OCI-LY3 (cell line): Measurements from ENCODE around the gene FRMPD3.
"Not testable (repeated sequence)": the region's sequence is repeated elsewhere in the genome, so short reads cannot be mapped to it uniquely, and the experiment has no call there.

Source experiments
- H2AFZ ChIP-seq: fragments of 200-600, 300-600 bp; shearing (Covaris generic); 2 replicates; pipeline ENCODE4 v1.6.0; 2014; ENCODE audit warnings: antibody characterized with exemption, low read depth, low read length
- H3K27ac ChIP-seq: fragments of 200-600, 300-600 bp; sonication (generic); 2 replicates; pipeline ENCODE4 v1.5.1; 2014; ENCODE audit warnings: mild to moderate bottlenecking, low read length, moderate library complexity, mixed read lengths
- H3K27me3 ChIP-seq: fragments of 200-600, 300-600 bp; sonication (generic); 2 replicates; pipeline ENCODE4 v1.6.1; 2014; ENCODE audit warnings: low read depth, low read length, mixed read lengths
- H3K36me3 ChIP-seq: fragments of 200-600, 300-600 bp; sonication (generic); replicated peaks from 2 replicates; pipeline ENCODE3; 2014; ENCODE audit warnings: low read depth, low read length, mixed read lengths
- H3K4me1 ChIP-seq: fragments of 300-600, 200-600 bp; sonication (generic); 2 replicates; pipeline ENCODE4 v1.6.1; 2014; ENCODE audit warnings: low read length, mixed read lengths
- H3K4me2 ChIP-seq: fragments of 200-600, 300-600 bp; sonication (generic); 2 replicates; pipeline ENCODE4 v1.6.1; 2014; ENCODE audit warnings: low read length, mixed read lengths
- H3K4me3 ChIP-seq: fragments of 300-600, 200-600 bp; sonication (generic); 2 replicates; pipeline ENCODE4 v1.5.1; 2014; ENCODE audit warnings: antibody characterized with exemption, mild to moderate bottlenecking, low read length, moderate library complexity
- H3K79me2 ChIP-seq: fragments of 300-600, 200-600 bp; shearing (Covaris generic); 2 replicates; pipeline ENCODE4 v1.6.1; 2014; ENCODE audit warnings: mild to moderate bottlenecking, low read length, mixed read lengths
- H3K9ac ChIP-seq: fragments of 300-600, 200-600 bp; shearing (Covaris generic); 2 replicates; pipeline ENCODE4 v1.6.0; 2014; ENCODE audit warnings: mild to moderate bottlenecking, low read length, moderate library complexity
- H3K9me3 ChIP-seq: fragments of 200-600, 300-600 bp; shearing (Covaris generic); 2 replicates; pipeline ENCODE4 v1.6.1; 2014; ENCODE audit warnings: low read length, mixed read lengths; ENCODE audit not compliant: insufficient read depth
- H4K20me1 ChIP-seq: fragments of 200-600, 300-600 bp; sonication (generic); 2 replicates; pipeline ENCODE4 v1.6.1; 2016; ENCODE audit warnings: low read length, mixed read lengths; ENCODE audit not compliant: insufficient read depth
- EZH2phosphoT487 ChIP-seq: fragments of 200-600 bp; shearing (Covaris generic); IDR thresholded peaks from 2 replicates; pipeline ENCODE4 v1.6.1; 2018; ENCODE audit warnings: antibody characterized with exemption, mixed run types, low read depth
- TF ChIP-seq, protein P1 (sequence below): fragments of 200-600, 300-600 bp; sonication (generic); IDR thresholded peaks from 2 replicates; pipeline ENCODE4 v1.5.1; 2014; ENCODE audit warnings: antibody characterized with exemption, low read length, low read depth

FRMPD3 gene

DNA sequence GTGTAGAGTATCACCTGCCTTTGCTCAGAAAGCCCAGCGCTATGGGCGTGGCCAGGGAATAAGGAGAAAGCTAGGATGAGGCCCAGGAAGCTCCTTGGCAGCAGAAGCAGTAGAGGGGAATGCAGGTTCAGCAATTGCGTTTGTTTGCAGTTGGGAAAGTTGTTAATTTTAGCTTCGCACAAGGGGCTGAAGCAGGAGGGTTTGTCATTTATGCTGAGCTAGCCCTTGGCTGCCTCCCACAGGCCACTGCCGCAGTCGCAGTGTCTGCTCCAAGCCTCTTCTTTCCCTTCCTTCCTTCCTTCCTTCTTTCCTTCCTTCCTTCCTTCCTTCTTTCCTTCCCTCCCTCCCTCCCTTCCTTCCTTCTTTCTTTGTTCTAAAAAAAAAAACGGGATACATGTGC lies 21.5 kb downstream of the FRMPD3 start:
- Histone ChIP-seq H3K79me2 (no peaks in the 10 kb centered on the region), H3K36me3 (no peaks in the 10 kb centered on the region), H3K27me3 (no peaks in the 10 kb centered on the region), H4K20me1 (no peaks in the 10 kb centered on the region), H3K27ac (no peak overlapping the region), H3K4me2 (no peak overlapping the region), H2AFZ (no peak overlapping the region), H3K9me3 (no peaks in the 10 kb centered on the region), H3K4me1 (peaks cover 15% of the 10 kb centered on the region), H3K4me3 (no peak overlapping the region), H3K9ac (no peak overlapping the region)
- TF ChIP-seq EZH2phosphoT487: no peak
- TF ChIP-seq, protein P1, sequence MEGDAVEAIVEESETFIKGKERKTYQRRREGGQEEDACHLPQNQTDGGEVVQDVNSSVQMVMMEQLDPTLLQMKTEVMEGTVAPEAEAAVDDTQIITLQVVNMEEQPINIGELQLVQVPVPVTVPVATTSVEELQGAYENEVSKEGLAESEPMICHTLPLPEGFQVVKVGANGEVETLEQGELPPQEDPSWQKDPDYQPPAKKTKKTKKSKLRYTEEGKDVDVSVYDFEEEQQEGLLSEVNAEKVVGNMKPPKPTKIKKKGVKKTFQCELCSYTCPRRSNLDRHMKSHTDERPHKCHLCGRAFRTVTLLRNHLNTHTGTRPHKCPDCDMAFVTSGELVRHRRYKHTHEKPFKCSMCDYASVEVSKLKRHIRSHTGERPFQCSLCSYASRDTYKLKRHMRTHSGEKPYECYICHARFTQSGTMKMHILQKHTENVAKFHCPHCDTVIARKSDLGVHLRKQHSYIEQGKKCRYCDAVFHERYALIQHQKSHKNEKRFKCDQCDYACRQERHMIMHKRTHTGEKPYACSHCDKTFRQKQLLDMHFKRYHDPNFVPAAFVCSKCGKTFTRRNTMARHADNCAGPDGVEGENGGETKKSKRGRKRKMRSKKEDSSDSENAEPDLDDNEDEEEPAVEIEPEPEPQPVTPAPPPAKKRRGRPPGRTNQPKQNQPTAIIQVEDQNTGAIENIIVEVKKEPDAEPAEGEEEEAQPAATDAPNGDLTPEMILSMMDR: no peak

DNA sequence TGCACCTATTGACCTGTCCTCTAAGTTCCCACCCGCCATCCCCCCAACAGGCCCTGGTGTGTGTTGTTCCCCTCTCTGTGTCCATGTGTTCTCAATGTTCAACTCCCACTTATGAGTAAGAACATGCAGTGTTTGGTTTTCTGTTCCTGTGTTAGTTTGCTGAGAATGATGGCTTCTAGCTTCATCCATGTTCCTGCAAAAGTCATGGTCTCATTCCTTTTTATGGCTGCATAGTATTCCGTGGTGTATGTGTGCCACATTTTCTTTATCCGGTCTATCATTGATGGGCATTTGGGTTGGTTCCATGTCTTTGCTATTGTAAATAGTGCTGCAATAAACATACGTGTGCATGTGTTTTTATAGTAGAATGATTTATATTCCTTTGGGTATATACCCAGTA lies 22.0 kb downstream of the FRMPD3 start:
- H3K4me3 ChIP-seq, H3K9me3 ChIP-seq, H3K9ac ChIP-seq, H3K79me2 ChIP-seq, H4K20me1 ChIP-seq, H3K27ac ChIP-seq, H3K27me3 ChIP-seq, H3K36me3 ChIP-seq, H2AFZ ChIP-seq, H3K4me2 ChIP-seq: not testable (repeated sequence)
- H3K4me1 ChIP-seq: peaks cover 15% of the 10 kb centered on the region

DNA sequence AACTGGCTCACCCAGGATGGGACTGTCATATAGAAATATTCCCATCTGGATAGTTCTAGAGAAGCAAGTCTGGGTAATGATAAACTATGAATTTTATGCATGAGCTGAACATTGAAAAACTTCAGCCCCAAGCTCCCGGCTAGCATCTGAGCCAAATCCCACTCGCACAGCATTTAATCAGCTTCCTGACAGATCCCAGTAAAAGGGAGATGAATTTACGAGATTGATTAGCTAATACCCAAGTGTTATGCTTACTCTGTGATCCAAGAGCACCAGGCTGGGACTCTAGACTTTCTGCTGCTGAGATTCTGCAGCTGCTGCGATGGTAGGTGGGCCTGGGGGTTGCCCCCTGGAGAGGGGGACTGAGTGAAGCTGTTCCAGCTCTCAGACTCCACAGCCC lies 28.0 kb downstream of the FRMPD3 start:
- H3K4me1 ChIP-seq: no peaks in the 10 kb centered on the region
- no peaks in the 10 kb centered on the region for H3K27me3 ChIP-seq
- TF ChIP-seq EZH2phosphoT487: no peak
- TF ChIP-seq, protein P1: no peak
- H3K9me3 ChIP-seq: no peaks in the 10 kb centered on the region
- no peak overlapping the region for H3K4me2 ChIP-seq
- no peak overlapping the region for H3K27ac ChIP-seq
- no peak overlapping the region for H3K9ac ChIP-seq
- no peaks in the 10 kb centered on the region for H3K79me2 ChIP-seq
- H4K20me1 ChIP-seq: no peaks in the 10 kb centered on the region
- H3K4me3 ChIP-seq: no peak overlapping the region
- no peaks in the 10 kb centered on the region for H3K36me3 ChIP-seq
- no peak overlapping the region for H2AFZ ChIP-seq

DNA sequence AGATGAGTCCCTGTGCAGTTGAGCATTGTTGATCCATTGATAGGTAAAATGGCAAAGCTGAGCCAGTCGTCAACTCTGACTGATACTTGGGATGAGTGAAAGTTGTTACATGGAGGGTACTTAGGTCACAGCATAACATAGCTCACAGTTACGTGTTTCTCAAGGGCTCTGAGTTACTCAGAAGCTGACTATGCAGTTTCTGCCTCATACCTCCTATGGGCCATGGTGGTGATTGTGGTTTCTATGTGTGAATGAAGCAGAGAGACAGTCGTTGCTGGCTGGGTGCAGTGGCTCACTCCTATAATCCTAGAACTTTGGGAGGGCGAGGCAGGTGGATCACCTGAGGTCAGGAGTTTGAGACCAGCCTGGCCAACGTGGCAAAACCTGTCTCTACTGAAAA lies 30.8 kb downstream of the FRMPD3 start:
- Histone ChIP-seq H3K9ac (no peak overlapping the region), H2AFZ (no peak overlapping the region), H3K4me2 (no peak overlapping the region), H3K4me3 (no peak overlapping the region), H3K9me3 (no peaks in the 10 kb centered on the region), H3K79me2 (no peaks in the 10 kb centered on the region), H4K20me1 (no peaks in the 10 kb centered on the region), H3K4me1 (peaks cover 4% of the 10 kb centered on the region), H3K36me3 (no peaks in the 10 kb centered on the region), H3K27ac (no peak overlapping the region), H3K27me3 (no peaks in the 10 kb centered on the region)
- TF ChIP-seq, protein P1: no peak
- TF ChIP-seq EZH2phosphoT487: no peak

DNA sequence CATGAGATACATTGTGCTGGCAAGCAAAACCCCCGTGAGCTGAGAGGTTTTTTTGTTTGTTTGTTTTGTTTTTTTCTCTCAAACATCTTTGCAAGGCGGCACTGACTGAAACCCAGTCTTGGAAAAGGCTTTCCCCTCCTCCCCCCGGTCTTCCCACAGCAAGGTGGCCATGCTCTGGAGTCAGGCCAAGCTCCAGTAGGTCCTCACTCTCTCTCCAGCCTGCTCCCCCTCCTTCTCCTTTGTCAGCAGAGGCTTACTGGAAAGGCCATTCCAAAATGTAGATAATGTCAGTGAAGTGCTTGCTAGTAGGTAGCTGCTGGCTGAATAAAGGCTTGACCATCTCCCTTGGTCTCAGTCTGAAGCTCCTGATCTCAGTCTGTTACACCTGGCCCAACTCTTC lies 32.6 kb downstream of the FRMPD3 start:
- H3K36me3 ChIP-seq: no peaks in the 10 kb centered on the region
- no peak overlapping the region for H2AFZ ChIP-seq
- no peaks in the 10 kb centered on the region for H3K79me2 ChIP-seq
- H3K4me2 ChIP-seq: no peak overlapping the region
- H3K27me3 ChIP-seq: no peaks in the 10 kb centered on the region
- H3K4me1 ChIP-seq: peaks cover 7% of the 10 kb centered on the region
- no peak overlapping the region for H3K9ac ChIP-seq
- H3K27ac ChIP-seq: no peak overlapping the region
- H3K4me3 ChIP-seq: no peak overlapping the region
- no peaks in the 10 kb centered on the region for H3K9me3 ChIP-seq
- no peaks in the 10 kb centered on the region for H4K20me1 ChIP-seq
- TF ChIP-seq, protein P1: no peak
- no peak for TF ChIP-seq EZH2phosphoT487
